H9 (cell line): Measurements from ENCODE around the gene TBL1X. TPM values are rescaled to one million over a fixed set of nuclear protein-coding genes. Genes with fewer than 3 reads are reported as not detected.

Experiments used
- DNase-seq: peaks from one replicate; pipeline ENCODE4 v3.0.0-alpha.2; 2017
- H2AFZ ChIP-seq: one replicate; pipeline ENCODE4 v1.6.1; 2013; ENCODE audit warnings: mild to moderate bottlenecking, low read length, control low read depth, moderate library complexity
- H2AK5ac ChIP-seq: 2 replicates; pipeline ENCODE4 v1.6.1; 2013; ENCODE audit warnings: low read length, control low read depth, mixed read lengths; ENCODE audit not compliant: insufficient read length
- H2BK120ac ChIP-seq: one replicate; pipeline ENCODE4 v1.6.1; 2013; ENCODE audit warnings: low read depth, mild to moderate bottlenecking, low read length, control low read depth, inconsistent platforms; ENCODE audit not compliant: poor library complexity, severe bottlenecking
- H2BK12ac ChIP-seq: 2 replicates; pipeline ENCODE4 v1.6.1; 2013; ENCODE audit warnings: low read length, control low read depth, mixed read lengths, low read depth; ENCODE audit not compliant: insufficient read length
- H2BK15ac ChIP-seq: 2 replicates; pipeline ENCODE4 v1.6.1; 2013; ENCODE audit warnings: low read depth, low read length, control low read depth
- H2BK20ac ChIP-seq: one replicate; pipeline ENCODE4 v1.6.1; 2013; ENCODE audit warnings: low read depth, mild to moderate bottlenecking, low read length, control low read depth, inconsistent platforms; ENCODE audit not compliant: poor library complexity, severe bottlenecking
- H2BK5ac ChIP-seq: 2 replicates; pipeline ENCODE4 v1.6.1; 2013; ENCODE audit warnings: low read length, control low read depth, mixed read lengths; ENCODE audit not compliant: insufficient read length
- H3K14ac ChIP-seq: 2 replicates; pipeline ENCODE4 v1.6.1; 2013; ENCODE audit warnings: low read length, control low read depth; ENCODE audit not compliant: insufficient read depth
- H3K18ac ChIP-seq: 2 replicates; pipeline ENCODE4 v1.6.1; 2013; ENCODE audit warnings: low read depth, mild to moderate bottlenecking, mixed read lengths, low read length, control low read depth; ENCODE audit not compliant: insufficient read length
- H3K23ac ChIP-seq: 2 replicates; pipeline ENCODE4 v1.6.1; 2013; ENCODE audit warnings: low read length, control low read depth, mixed read lengths, low read depth; ENCODE audit not compliant: insufficient read length
- H3K23me2 ChIP-seq: 2 replicates; pipeline ENCODE4 v1.6.1; 2013; ENCODE audit warnings: low read depth, mild to moderate bottlenecking, mixed read lengths, low read length, control low read depth; ENCODE audit not compliant: insufficient read length, poor library complexity, severe bottlenecking
- H3K27ac ChIP-seq: 2 replicates; pipeline ENCODE4 v1.5.1; 2013; ENCODE audit warnings: low read length, control low read depth, mixed read lengths, low read depth; ENCODE audit not compliant: insufficient read length
- H3K27me3 ChIP-seq: 2 replicates; pipeline ENCODE4 v1.6.1; 2013; ENCODE audit warnings: low read length, control low read depth, inconsistent platforms; ENCODE audit not compliant: insufficient read depth
- H3K4ac ChIP-seq: 2 replicates; pipeline ENCODE4 v1.6.1; 2013; ENCODE audit warnings: low read depth, mild to moderate bottlenecking, control low read depth, inconsistent platforms, low read length, moderate library complexity
- H3K4me1 ChIP-seq: 2 replicates; pipeline ENCODE4 v1.6.1; 2013; ENCODE audit warnings: low read length, control low read depth, inconsistent platforms; ENCODE audit not compliant: insufficient read depth
- H3K4me2 ChIP-seq: 2 replicates; pipeline ENCODE4 v1.6.1; 2013; ENCODE audit warnings: low read length, control low read depth, mixed read lengths; ENCODE audit not compliant: insufficient read length, insufficient read depth
- H3K56ac ChIP-seq: 2 replicates; pipeline ENCODE4 v1.6.1; 2013; ENCODE audit warnings: low read depth, mild to moderate bottlenecking, mixed read lengths, low read length, control low read depth; ENCODE audit not compliant: insufficient read length
- H3K79me1 ChIP-seq: 2 replicates; pipeline ENCODE4 v1.6.1; 2013; ENCODE audit warnings: low read depth, mild to moderate bottlenecking, moderate library complexity, low read length, control low read depth, inconsistent platforms; ENCODE audit not compliant: insufficient read depth, poor library complexity, severe bottlenecking
- H3K79me2 ChIP-seq: 2 replicates; pipeline ENCODE4 v1.6.1; 2013; ENCODE audit warnings: low read length, control low read depth, inconsistent platforms; ENCODE audit not compliant: insufficient read depth
- H3K9ac ChIP-seq: 2 replicates; pipeline ENCODE4 v1.6.1; 2013; ENCODE audit warnings: low read length, control low read depth, mixed read lengths; ENCODE audit not compliant: insufficient read length; ENCODE audit errors: extremely low read depth
- H3K9me3 ChIP-seq: one replicate; pipeline ENCODE4 v1.6.1; 2013; ENCODE audit warnings: low read depth, low read length, inconsistent platforms; ENCODE audit not compliant: control insufficient read depth
- H3T11ph ChIP-seq: one replicate; pipeline ENCODE4 v1.6.1; 2013; ENCODE audit warnings: mild to moderate bottlenecking, low read length, control low read depth, inconsistent platforms
- H4K20me1 ChIP-seq: one replicate; pipeline ENCODE4 v1.6.1; 2013; ENCODE audit not compliant: control insufficient read depth, insufficient read length, insufficient read depth
- H4K5ac ChIP-seq: 2 replicates; pipeline ENCODE4 v1.6.1; 2013; ENCODE audit warnings: low read depth, mild to moderate bottlenecking, mixed read lengths, low read length, control low read depth; ENCODE audit not compliant: insufficient read length
- H4K8ac ChIP-seq: replicated peaks from 2 replicates; pipeline ENCODE4 v1.6.1; 2013; ENCODE audit warnings: low read length, control low read depth, mixed read lengths, low read depth; ENCODE audit not compliant: insufficient read length
- H4K91ac ChIP-seq: 2 replicates; pipeline ENCODE4 v1.6.1; 2013; ENCODE audit warnings: low read depth, mild to moderate bottlenecking, moderate library complexity, mixed read lengths, low read length, control low read depth; ENCODE audit not compliant: insufficient read length
- H3K27ac Mint-ChIP-seq, 3 experiments: 2 replicates in 2 of 3; 3 replicates in 1 of 3; pipeline ENCODE4 v1.8.0; 2020 to 2021; ENCODE audit warnings: mixed read lengths in 3 of 3, mild to moderate bottlenecking in 1 of 3, moderate library complexity in 1 of 3
- H3K27me3 Mint-ChIP-seq: 2 replicates; pipeline ENCODE4 v1.8.0; 2021; ENCODE audit warnings: low read depth, mild to moderate bottlenecking, moderate library complexity, mixed read lengths
- H3K36me3 Mint-ChIP-seq, 3 experiments: 2 replicates in 2 of 3; 3 replicates in 1 of 3; pipeline ENCODE4 v1.8.0; 2020 to 2021; ENCODE audit warnings: low read depth in 3 of 3, mixed read lengths in 3 of 3; ENCODE audit not compliant: insufficient read depth in 1 of 3
- H3K4me1 Mint-ChIP-seq, 2 experiments: 2 replicates each; pipeline ENCODE4 v1.8.0; 2020; ENCODE audit warnings: mixed read lengths in 2 of 2
- H3K4me3 Mint-ChIP-seq, 2 experiments: 2 replicates in 1 of 2; 3 replicates in 1 of 2; pipeline ENCODE4 v1.8.0; 2020 to 2021; ENCODE audit warnings: mild to moderate bottlenecking in 2 of 2, mixed read lengths in 2 of 2, moderate library complexity in 1 of 2
- H3K9me3 Mint-ChIP-seq, 2 experiments: 2 replicates in 1 of 2; 3 replicates in 1 of 2; pipeline ENCODE4 v1.8.0; 2020; ENCODE audit warnings: mild to moderate bottlenecking in 2 of 2, mixed read lengths in 2 of 2, moderate library complexity in 1 of 2
- CTCF ChIP-seq: fragments of 200-600 bp; sonication (generic); conservative IDR thresholded peaks from 3 replicates; pipeline ENCODE4 v1.8.0; 2021; ENCODE audit warnings: antibody characterized with exemption, mild to moderate bottlenecking
- WGBS: extraction: QIAGEN DNeasy Blood & Tissue Kit; methylation state at CpG from one replicate; pipeline ENCODE4 v1.1.7; 2013; ENCODE audit warnings: missing lambda C conversion rate, low lambda C conversion rate, mixed read lengths; ENCODE audit not compliant: insufficient read length; ENCODE audit errors: extremely low coverage; 5-methylcytosine and 5-hydroxymethylcytosine counted together
- total RNA-seq: library from RNA; stranded (reverse); gene quantifications from 2 replicates; pipeline ENCODE4 v1.2.1, GENCODE V29; 2021

TBL1X gene
- total RNA-seq, 1 experiment from 2014 or later = 24.1 TPM

DNA sequence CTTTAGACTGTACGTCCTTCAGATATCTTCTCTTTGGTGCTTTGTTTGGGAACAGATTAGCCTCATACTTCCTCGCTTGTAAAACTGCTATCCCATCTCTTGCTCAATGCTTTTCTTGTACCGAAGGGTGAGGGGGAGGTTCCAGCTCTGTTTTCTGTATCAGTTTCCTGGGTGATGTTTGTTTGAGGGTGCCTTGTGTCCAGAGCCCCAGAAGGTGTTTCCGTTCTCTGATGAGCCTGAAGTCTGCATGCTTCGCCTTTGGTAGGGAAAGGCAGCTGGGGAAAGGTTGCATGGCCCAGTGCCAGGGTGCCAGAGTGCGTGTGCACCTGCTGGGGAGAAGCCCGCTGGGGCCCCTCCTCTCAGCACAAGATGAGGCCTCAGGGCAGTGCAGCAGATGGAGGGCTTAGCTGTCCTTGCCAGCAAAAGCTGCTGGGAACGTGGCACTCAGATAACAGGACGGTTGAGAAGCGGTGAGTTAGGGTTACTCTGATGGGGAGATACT, 73.7 kb downstream of the TBL1X start:
- H2BK120ac ChIP-seq = no peak overlapping the region
- Mint-ChIP-seq H3K27me3 (no peaks in the 10 kb centered on the region; the same call in none of the 2 replicates), H3K4me1 (peaks cover 28 to 59% of the 10 kb centered on the region in 2 experiments), H3K9me3 (peaks cover 0 to 53% of the 10 kb centered on the region in 2 experiments; a peak in 2 of 5 replicates), H3K4me3 (no peak overlapping the region), H3K27ac (peak overlapping the region in 1 of 3 experiments; percentile 27; a peak in 2 of 7 replicates), H3K36me3 (peaks cover 4 to 8% (median 6%) of the 10 kb centered on the region in 3 experiments; a peak in 6 of 7 replicates)
- H3K9ac ChIP-seq = no peak overlapping the region
- no peak overlapping the region for H4K8ac ChIP-seq
- H2AFZ ChIP-seq = no peak overlapping the region
- no peak overlapping the region for H4K5ac ChIP-seq
- no peak overlapping the region for H2BK15ac ChIP-seq
- no peak overlapping the region for H3K27ac ChIP-seq
- no peak for TF ChIP-seq CTCF
- DNase-seq = no peak
- H4K91ac ChIP-seq = no peak overlapping the region
- no peak overlapping the region for H3K14ac ChIP-seq
- no peaks in the 10 kb centered on the region; the same call in 1 of the 2 replicates for H3K4me1 ChIP-seq
- no peak overlapping the region for H3K4me2 ChIP-seq
- no peaks in the 10 kb centered on the region for H3K23me2 ChIP-seq
- no peaks in the 10 kb centered on the region for H3K9me3 ChIP-seq
- H4K20me1 ChIP-seq = no peaks in the 10 kb centered on the region
- WGBS = no CpG with 5 or more reads among the region's 10 CpGs
- H2BK5ac ChIP-seq = no peak overlapping the region
- no peak overlapping the region for H2AK5ac ChIP-seq
- H2BK12ac ChIP-seq = no peak overlapping the region
- no peaks in the 10 kb centered on the region for H3K79me1 ChIP-seq
- no peak overlapping the region for H2BK20ac ChIP-seq
- H3K79me2 ChIP-seq = no peaks in the 10 kb centered on the region; the same call in 1 of the 2 replicates
- H3T11ph ChIP-seq = no peak overlapping the region
- H3K56ac ChIP-seq = no peak overlapping the region
- H3K27me3 ChIP-seq = no peaks in the 10 kb centered on the region
- no peak overlapping the region for H3K23ac ChIP-seq
- no peak overlapping the region for H3K18ac ChIP-seq
- H3K4ac ChIP-seq = no peak overlapping the region
